ENCODE data around the gene CDCP1.
A peak's percentile ranks its signal among the peaks of the same experiment; 100 is the strongest.

- peak in 1 of 6 experiments; percentile 13 for TF ChIP-seq CTCF (IDR thresholded peaks at IDR 0.05)
- no peak for TF ChIP-seq POLR2A (IDR thresholded peaks at IDR 0.05)
Measured at GRCh38 chr3:45167011-45167911, 21.1 kb upstream of the CDCP1 start.
